ENCODE measurements around the gene NFAM1. TPM values are rescaled to one million over a fixed set of nuclear protein-coding genes. Genes with fewer than 3 reads are reported as not detected.

NFAM1 gene
- total and polyA plus RNA-seq, 2 of the 4 experiments (the other 2 are of a cell fraction) = not detected

- Histone ChIP-seq H3K23ac (ENCODE audit: low read depth, low read length) (no peak overlapping the region; the same call in 1 of the 2 replicates), H2BK5ac (ENCODE audit: low read depth, low read length, poor library complexity, severe bottlenecking) (no peak overlapping the region), H2AFZ (replicated peaks; ENCODE audit: low read length, poor library complexity) (no peak overlapping the region), H3K9me1 (ENCODE audit: insufficient read depth, low read length) (no peaks in the 10 kb centered on the region), H2AK5ac (ENCODE audit: low read depth, low read length) (no peak overlapping the region), H3K9me3 (ENCODE audit: control insufficient read depth, insufficient read depth, low read length) (no peaks in the 10 kb centered on the region), H3K4me2 (ENCODE audit: low read depth, low read length) (no peak overlapping the region), H3K4me3 (ENCODE audit: insufficient read depth, low read depth, low read length) (no peak overlapping the region), H3K27me3 (ENCODE audit: control insufficient read depth, insufficient read depth, low read length) (peaks cover 24% of the 10 kb centered on the region), H4K91ac (ENCODE audit: insufficient read depth, low read depth, low read length) (no peak overlapping the region), H4K8ac (ENCODE audit: low read depth in 2 of 2, low read length in 2 of 2) (no peak overlapping the region), H3K56ac (ENCODE audit: extremely low read depth, insufficient read depth, low read length) (no peak overlapping the region), H2AK9ac (replicated peaks; ENCODE audit: low read depth, low read length, poor library complexity) (no peak overlapping the region), H2BK15ac (ENCODE audit: low read depth, low read length) (no peak overlapping the region), H3K14ac (replicated peaks; ENCODE audit: low read depth, low read length) (no peak overlapping the region), H3K4me1 (ENCODE audit: control insufficient read depth, insufficient read depth, low read length) (no peaks in the 10 kb centered on the region), H2BK20ac (ENCODE audit: low read depth, low read length) (no peak overlapping the region), H3K18ac (ENCODE audit: low read depth, low read length) (no peak overlapping the region), H3K27ac (ENCODE audit: insufficient read depth, low read length) (no peak overlapping the region), H2BK120ac (ENCODE audit: low read depth, low read length) (no peak overlapping the region), H3K36me3 (ENCODE audit: control insufficient read depth, insufficient read depth, low read length) (no peaks in the 10 kb centered on the region), H4K5ac (ENCODE audit: low read depth, low read length) (no peak overlapping the region), H4K20me1 (ENCODE audit: insufficient read depth, low read length) (no peaks in the 10 kb centered on the region), H3K4ac (ENCODE audit: low read depth, low read length) (no peak overlapping the region), H3K9ac (ENCODE audit: low read depth, low read length) (no peak overlapping the region), H3K79me1 (ENCODE audit: low read depth in 1 of 2, low read length in 2 of 2) (no peaks in the 10 kb centered on the region)
- peak; percentile 16 for DNase-seq
- no CpG with 5 or more reads among the region's 4 CpGs for WGBS, 2 experiments (ENCODE audit: extremely low coverage in 2 of 2, insufficient read length in 1 of 2)
- BruUV-seq (replicated peaks) = no TSS peak
- CTCF ChIA-PET = no interaction called here
- ATAC-seq (ENCODE audit: low read depth) = no peak
- dilution Hi-C loops (cut with HindIII; ENCODE audit: low sequenced_read_pairs, unreplicated experiment) (no loop called here), in situ Hi-C loops (cut with MboI; ENCODE audit: low sequenced_read_pairs) (no loop called here), intact Hi-C loops (cut with micrococcal nuclease) (loop anchor here (10.0 kb wide), 1 partner anchor 376 kb away; the partner anchor contains the start of gene NDUFA6)
- TF ChIP-seq USF2 (IDR thresholded peaks at IDR 0.05; ENCODE audit: low read depth, low read length) (no peak), RFX5 (IDR thresholded peaks at IDR 0.05; ENCODE audit: low read depth, low read length) (no peak), CTCF (conservative IDR thresholded peaks at IDR 0.05; ENCODE audit: low read depth, low read length) (no peak), RCOR1 (IDR thresholded peaks at IDR 0.05; ENCODE audit: insufficient replicate concordance, low read length) (no peak), SMC3 (IDR thresholded peaks at IDR 0.05; ENCODE audit: low read depth, low read length) (no peak), RAD21 (IDR thresholded peaks at IDR 0.05; ENCODE audit: low read length) (no peak), MAFK (IDR thresholded peaks at IDR 0.05; ENCODE audit: low read depth, low read length) (no peak), MXI1 (IDR thresholded peaks at IDR 0.05; ENCODE audit: borderline replicate concordance, low read depth, low read length) (no peak), BHLHE40 (IDR thresholded peaks at IDR 0.05; ENCODE audit: low read depth, low read length) (no peak), ELK1 (IDR thresholded peaks at IDR 0.05; ENCODE audit: borderline replicate concordance, low read depth, low read length) (no peak), POLR2A (IDR thresholded peaks at IDR 0.05; ENCODE audit: low read depth, low read length) (no peak), FOS (IDR thresholded peaks at IDR 0.05; ENCODE audit: low read depth, low read length) (no peak), CHD1 (IDR thresholded peaks at IDR 0.05; ENCODE audit: low read depth, low read length) (no peak), CEBPB (IDR thresholded peaks at IDR 0.05; ENCODE audit: low read depth, low read length) (no peak), MAZ (IDR thresholded peaks at IDR 0.05; ENCODE audit: borderline replicate concordance, low read depth, low read length) (no peak), NFE2L2 (IDR thresholded peaks at IDR 0.05; ENCODE audit: low read depth, low read length) (no peak)
- POLR2A ChIA-PET (ENCODE audit: unreplicated experiment) = no interaction called here
Observed at GRCh38 chr22:42470366-42471082, 38.3 kb upstream of the NFAM1 start.

Data from IMR-90 (cell line).